Neural crest cell (in vitro differentiated cells): ENCODE data around the gene RIPK3. TPM values are rescaled to one million over a fixed set of nuclear protein-coding genes. Genes with fewer than 3 reads are reported as not detected.

Experiments used
- DNase-seq: peaks from one replicate; pipeline ENCODE4 v3.0.0; 2021; ENCODE audit warnings: low read depth, mixed read lengths, low spot score
- H3K27ac Mint-ChIP-seq: one replicate; pipeline ENCODE4 v1.8.0; 2021; ENCODE audit warnings: mild to moderate bottlenecking, mixed read lengths; ENCODE audit not compliant: unreplicated experiment
- H3K27me3 Mint-ChIP-seq: 2 replicates; pipeline ENCODE4 v1.8.0; 2021; ENCODE audit warnings: low read depth, mild to moderate bottlenecking, mixed read lengths
- H3K36me3 Mint-ChIP-seq: 2 replicates; pipeline ENCODE4 v1.8.0; 2021; ENCODE audit warnings: low read depth, mild to moderate bottlenecking, mixed read lengths
- H3K4me1 Mint-ChIP-seq: 2 replicates; pipeline ENCODE4 v1.8.0; 2021; ENCODE audit warnings: mixed read lengths
- H3K4me3 Mint-ChIP-seq: one replicate; pipeline ENCODE4 v1.8.0; 2021; ENCODE audit warnings: mild to moderate bottlenecking, mixed read lengths
- H3K9me3 Mint-ChIP-seq: 2 replicates; pipeline ENCODE4 v1.8.0; 2021; ENCODE audit warnings: mixed read lengths
- total RNA-seq: library from RNA; stranded (reverse); gene quantifications from 2 replicates; pipeline ENCODE4 v1.2.1, GENCODE V29; 2021
- TF ChIP-seq, protein P1 (sequence below): fragments of 200-600 bp; sonication (generic); conservative IDR thresholded peaks from 2 replicates; pipeline ENCODE4 v1.5.0; 2021; ENCODE audit warnings: antibody characterized with exemption, mild to moderate bottlenecking

RIPK3 gene
- total RNA-seq, 1 donor from 2014 or later: not detected

- DNase-seq: no peak
- H3K27me3 Mint-ChIP-seq: peaks cover 35% of the 10 kb centered on the region
Measured at GRCh38 chr14:24316597-24316950, 23.2 kb downstream of the RIPK3 start.

GRCh38 chr14:24315807-24316596 is 23.8 kb downstream of the RIPK3 start:
- H3K27me3 Mint-ChIP-seq: peaks cover 34% of the 10 kb centered on the region
- DNase-seq: no peak

More at GRCh38 chr14:24316597-24316950, 23.2 kb downstream of the RIPK3 start:
- H3K9me3 Mint-ChIP-seq: no peaks in the 10 kb centered on the region
- H3K36me3 Mint-ChIP-seq: no peaks in the 10 kb centered on the region
- peaks cover 1% of the 10 kb centered on the region for H3K4me1 Mint-ChIP-seq
- no peak overlapping the region for H3K27ac Mint-ChIP-seq
- no peak overlapping the region for H3K4me3 Mint-ChIP-seq
- TF ChIP-seq, protein P1, sequence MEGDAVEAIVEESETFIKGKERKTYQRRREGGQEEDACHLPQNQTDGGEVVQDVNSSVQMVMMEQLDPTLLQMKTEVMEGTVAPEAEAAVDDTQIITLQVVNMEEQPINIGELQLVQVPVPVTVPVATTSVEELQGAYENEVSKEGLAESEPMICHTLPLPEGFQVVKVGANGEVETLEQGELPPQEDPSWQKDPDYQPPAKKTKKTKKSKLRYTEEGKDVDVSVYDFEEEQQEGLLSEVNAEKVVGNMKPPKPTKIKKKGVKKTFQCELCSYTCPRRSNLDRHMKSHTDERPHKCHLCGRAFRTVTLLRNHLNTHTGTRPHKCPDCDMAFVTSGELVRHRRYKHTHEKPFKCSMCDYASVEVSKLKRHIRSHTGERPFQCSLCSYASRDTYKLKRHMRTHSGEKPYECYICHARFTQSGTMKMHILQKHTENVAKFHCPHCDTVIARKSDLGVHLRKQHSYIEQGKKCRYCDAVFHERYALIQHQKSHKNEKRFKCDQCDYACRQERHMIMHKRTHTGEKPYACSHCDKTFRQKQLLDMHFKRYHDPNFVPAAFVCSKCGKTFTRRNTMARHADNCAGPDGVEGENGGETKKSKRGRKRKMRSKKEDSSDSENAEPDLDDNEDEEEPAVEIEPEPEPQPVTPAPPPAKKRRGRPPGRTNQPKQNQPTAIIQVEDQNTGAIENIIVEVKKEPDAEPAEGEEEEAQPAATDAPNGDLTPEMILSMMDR: no peak

DNA sequence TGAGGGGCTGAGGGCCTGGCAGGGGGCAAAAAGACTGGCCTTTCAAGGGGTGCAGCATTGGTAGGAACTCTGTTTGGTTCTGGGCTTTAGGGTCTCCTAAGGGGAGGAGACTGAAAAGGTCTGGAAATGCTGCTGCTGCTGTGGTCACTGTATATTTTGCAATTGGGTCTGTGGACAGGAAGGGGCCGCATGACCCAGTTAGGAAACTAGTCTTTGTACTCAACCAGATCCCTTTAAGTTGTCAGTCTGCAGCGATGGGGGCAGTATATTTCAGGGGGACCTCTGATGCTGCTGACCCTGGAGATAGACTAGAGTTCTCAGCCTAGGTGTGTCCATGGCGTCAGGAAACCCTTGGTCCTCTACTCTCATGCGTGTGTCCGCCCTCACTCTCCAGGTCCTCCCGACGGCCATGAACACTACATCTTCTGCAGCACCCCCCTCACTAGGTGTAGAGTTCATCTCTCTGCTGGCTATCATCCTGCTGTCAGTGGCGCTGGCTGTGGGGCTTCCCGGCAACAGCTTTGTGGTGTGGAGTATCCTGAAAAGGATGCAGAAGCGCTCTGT is 24.5 kb downstream of the RIPK3 start:
- no peaks in the 10 kb centered on the region for H3K36me3 Mint-ChIP-seq
- TF ChIP-seq, protein P1: no peak
- H3K27ac Mint-ChIP-seq: no peak overlapping the region
- H3K4me1 Mint-ChIP-seq: no peaks in the 10 kb centered on the region
- no peak for DNase-seq
- H3K9me3 Mint-ChIP-seq: no peaks in the 10 kb centered on the region
- H3K27me3 Mint-ChIP-seq: peaks cover 33% of the 10 kb centered on the region
- H3K4me3 Mint-ChIP-seq: peak overlapping the region; percentile 15

More at GRCh38 chr14:24315807-24316596, 23.8 kb downstream of the RIPK3 start:
- no peak overlapping the region for H3K4me3 Mint-ChIP-seq
- no peaks in the 10 kb centered on the region for H3K36me3 Mint-ChIP-seq
- H3K27ac Mint-ChIP-seq: no peak overlapping the region
- TF ChIP-seq, protein P1: no peak
- no peaks in the 10 kb centered on the region for H3K4me1 Mint-ChIP-seq
- no peaks in the 10 kb centered on the region for H3K9me3 Mint-ChIP-seq

- peaks cover 25% of the 10 kb centered on the region for H3K27me3 Mint-ChIP-seq
- H3K27ac Mint-ChIP-seq: no peak overlapping the region
- no peaks in the 10 kb centered on the region for H3K4me1 Mint-ChIP-seq
- H3K9me3 Mint-ChIP-seq: no peaks in the 10 kb centered on the region
- no peak for DNase-seq
- no peaks in the 10 kb centered on the region for H3K36me3 Mint-ChIP-seq
- H3K4me3 Mint-ChIP-seq: no peak overlapping the region
- TF ChIP-seq, protein P1: no peak
Measured at GRCh38 chr14:24314377-24315193, 25.2 kb downstream of the RIPK3 start.

GRCh38 chr14:24313913-24314312 is 25.9 kb downstream of the RIPK3 start:
- no peaks in the 10 kb centered on the region for H3K36me3 Mint-ChIP-seq

More at GRCh38 chr14:24313913-24314312, 25.9 kb downstream of the RIPK3 start:
- Mint-ChIP-seq H3K27me3 (peaks cover 18% of the 10 kb centered on the region), H3K4me3 (no peak overlapping the region), H3K27ac (no peak overlapping the region), H3K9me3 (no peaks in the 10 kb centered on the region), H3K4me1 (no peaks in the 10 kb centered on the region)
- no peak for DNase-seq
- TF ChIP-seq, protein P1: no peak
